ENCODE measurements around the gene CBR3.
"Not testable (repeated sequence)": the region's sequence is repeated elsewhere in the genome, so short reads cannot be mapped to it uniquely, and the experiment has no call there.

Gene CBR3

DNA sequence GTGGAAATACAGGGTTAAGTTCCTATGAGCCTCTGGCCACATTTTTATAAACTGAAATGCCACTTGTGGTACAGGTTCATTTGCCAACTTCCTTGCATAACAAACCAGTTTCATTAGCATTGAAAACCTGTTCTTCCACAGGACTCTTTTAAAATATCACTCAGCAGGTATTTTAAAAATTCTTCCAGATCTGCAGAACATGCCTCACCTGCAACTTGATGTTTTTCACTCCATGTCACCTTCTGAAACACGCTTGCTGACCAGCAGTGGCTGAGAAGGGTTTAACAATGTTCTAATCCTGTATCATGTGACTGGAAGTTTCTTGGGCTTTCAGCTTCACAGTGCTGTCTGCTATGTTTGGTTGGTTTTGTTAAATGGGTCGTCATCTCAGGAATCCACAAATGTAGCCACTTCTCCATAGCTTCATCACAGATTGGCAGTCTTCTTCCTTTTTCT is 17.6 kb upstream of the CBR3 start:
- DNase-seq (ENCODE audit: low read depth in 2 of 2): no peak

GRCh38 chr21:36120304-36120888 is 14.5 kb upstream of the CBR3 start:
- DNase-seq (ENCODE audit: low read depth in 2 of 2): no peak

DNA sequence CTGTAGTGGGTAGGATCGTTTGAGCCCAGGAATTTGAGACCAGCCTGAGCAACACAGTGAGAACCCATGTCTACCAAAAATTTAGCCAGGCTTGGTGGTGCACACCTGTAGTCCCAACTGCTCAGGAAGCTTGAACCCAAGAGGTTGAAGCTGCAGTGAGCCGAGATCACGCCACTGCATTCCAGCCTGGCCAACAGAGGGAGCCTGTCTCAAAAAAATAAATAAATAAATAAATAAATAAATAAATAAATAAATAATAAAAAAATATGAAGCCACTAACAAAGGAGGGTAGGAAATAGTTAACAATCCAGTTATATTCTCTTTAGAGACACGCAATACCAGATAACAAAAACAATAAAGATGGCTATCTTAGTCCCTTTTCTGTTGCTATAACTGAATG is 11.9 kb upstream of the CBR3 start:
- DNase-seq (ENCODE audit: low read depth in 2 of 2): no peak

- DNase-seq (ENCODE audit: low read depth in 2 of 2): no peak
These were observed 10.5 kb upstream of the CBR3 start for GRCh38 chr21:36124395-36124794.

- peak in 1 of 2 donors; percentile 18 for DNase-seq (ENCODE audit: low read depth in 2 of 2)
These were observed 9.2 kb upstream of the CBR3 start for GRCh38 chr21:36125512-36126207.

DNA sequence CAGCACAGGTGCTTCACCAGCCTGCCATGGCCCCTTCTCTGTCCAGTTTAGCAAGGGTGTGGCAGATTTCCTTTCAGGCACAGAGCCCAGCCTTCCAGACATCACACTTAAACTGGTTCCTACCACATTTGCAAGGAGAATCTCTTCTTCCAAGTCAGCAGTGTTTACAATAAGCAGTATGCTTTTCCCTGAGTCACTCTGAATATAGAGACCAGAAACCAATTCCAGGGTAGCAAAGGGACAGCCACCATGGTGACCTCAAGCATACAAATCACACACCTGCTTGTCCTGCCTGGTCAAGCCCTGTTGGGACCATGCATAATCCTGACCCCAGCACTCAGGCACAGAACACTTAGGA is 8.7 kb upstream of the CBR3 start:
- DNase-seq (ENCODE audit: low read depth in 2 of 2): no peak

DNA sequence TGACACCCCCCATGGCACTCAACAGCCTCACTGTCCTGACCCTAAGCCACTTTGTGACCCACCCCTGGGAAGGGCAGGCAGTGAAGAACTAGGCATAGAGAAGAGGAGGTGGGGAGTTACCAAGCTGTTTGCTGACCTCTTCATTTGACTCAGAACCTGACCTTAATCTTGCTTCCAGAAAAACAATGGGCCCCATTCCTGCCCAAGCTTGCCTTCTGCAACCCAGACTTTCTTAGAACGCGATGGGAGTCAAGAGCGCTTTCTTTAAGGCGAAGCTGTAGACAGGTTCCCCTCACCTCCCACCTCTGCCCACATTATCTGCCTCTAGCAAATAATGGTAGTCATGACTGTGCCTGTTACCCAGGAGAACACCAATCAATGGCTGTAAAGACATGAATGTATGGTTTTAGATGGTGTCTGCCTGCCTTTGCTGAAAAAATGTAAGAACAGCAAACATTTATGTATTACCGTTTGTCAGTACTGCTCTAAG is 8.2 kb upstream of the CBR3 start:
- DNase-seq (ENCODE audit: low read depth in 2 of 2): no peak

GRCh38 chr21:36127250-36127904 is 7.5 kb upstream of the CBR3 start:
- no peak for DNase-seq (ENCODE audit: low read depth in 2 of 2)

DNA sequence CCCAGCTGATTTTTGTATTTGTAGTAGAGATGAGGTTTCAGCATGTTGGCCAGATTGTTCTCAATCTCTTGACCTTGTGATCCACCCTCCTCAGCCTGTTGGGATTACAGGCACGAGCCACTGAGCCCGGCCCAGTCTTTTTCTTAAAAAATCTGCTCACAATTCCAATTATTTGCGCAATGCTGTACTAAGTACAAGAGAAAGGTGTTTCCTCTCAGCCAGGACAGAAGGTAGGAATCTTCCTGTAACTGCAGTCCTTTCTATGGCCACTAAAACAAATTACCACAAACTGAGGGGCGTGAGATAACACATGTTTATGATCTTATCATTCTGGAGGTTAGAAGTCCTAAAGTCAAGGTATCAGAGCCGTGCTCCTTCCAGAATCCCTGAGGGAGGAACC is 6.9 kb upstream of the CBR3 start:
- no peak for DNase-seq (ENCODE audit: low read depth in 2 of 2)

GRCh38 chr21:36129219-36129618 is 5.7 kb upstream of the CBR3 start:
- DNase-seq (ENCODE audit: low read depth in 2 of 2): no peak

- DNase-seq (ENCODE audit: low read depth in 2 of 2): not testable (repeated sequence)
These were observed 4.5 kb upstream of the CBR3 start for GRCh38 chr21:36130414-36130762.

GRCh38 chr21:36130839-36131238 is 4.0 kb upstream of the CBR3 start:
- not testable (repeated sequence) for DNase-seq (ENCODE audit: low read depth in 2 of 2)

DNA sequence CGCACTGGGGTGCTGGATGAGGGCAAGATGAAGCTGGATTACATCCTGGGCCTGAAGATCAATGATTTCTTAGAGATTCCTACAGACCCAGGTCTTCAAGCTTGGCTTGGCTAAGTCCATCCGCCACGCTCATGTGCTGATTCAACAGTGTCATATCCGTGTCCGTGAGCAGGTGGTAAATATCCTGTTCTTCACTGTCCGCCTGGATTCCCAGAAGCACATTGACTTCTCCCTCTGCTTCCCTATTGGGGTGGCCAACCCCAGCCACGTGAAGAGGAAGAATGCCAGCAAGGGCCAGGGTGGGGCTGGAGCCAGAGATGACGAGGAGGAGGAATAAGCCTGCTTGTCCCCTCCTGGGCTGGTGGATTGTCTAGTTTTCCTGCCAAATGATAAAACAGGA is 2.2 kb upstream of the CBR3 start:
- DNase-seq (ENCODE audit: low read depth in 2 of 2): no peak

DNA sequence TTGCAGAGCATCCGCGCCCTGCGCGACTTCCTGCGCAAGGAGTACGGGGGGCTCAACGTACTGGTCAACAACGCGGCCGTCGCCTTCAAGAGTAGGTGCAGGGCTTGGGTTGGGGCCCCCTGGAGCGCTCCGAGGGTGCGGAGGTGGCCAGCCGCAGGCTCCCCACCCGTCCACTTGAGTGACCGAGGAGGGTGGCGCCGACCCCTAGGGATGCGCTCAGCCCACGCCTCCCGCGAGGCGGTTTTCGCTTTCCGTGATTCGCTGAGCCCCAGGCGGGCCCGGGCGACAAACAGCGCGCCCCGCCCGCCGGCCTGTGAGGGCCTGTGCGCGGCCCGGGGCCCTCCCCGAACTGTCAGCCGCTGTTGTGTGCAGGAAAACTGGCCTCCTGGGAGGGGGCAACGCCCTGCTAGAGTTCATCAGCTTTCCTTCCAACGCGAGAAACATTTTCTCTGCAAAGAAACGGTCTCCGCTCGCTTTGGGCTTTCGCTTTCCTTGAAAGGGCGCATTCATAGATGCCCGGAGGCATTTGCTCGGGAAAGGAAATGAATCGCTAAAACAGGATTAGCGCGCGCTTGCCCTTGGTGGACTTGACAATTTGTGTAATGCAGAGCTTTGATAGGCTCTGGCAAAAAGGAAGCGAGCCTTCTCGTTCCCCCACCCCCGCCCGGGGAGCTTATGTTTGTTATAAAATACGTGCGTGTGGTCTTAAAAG is 668 bp downstream of the CBR3 start:
- no peak for DNase-seq (ENCODE audit: low read depth in 2 of 2)

DNA sequence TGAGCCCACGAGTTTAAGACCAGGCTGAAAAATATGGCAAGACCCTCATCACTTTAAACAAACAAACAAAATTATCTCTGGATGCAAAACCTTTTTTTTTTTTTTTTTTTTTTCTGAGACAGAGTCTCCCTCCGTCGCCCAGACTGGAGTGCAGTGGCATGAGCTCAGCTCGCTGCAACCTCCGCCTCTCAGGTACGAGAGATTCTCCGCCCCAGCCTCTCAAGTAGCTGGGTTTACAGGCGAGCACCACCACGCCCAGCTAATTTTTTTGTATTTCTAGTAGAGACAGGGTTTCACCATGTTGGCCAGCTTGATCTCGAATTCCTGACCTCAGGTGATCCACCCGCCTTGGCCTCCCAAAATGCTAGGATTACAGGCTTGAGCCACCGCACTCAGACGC is 4.9 kb downstream of the CBR3 start:
- not testable (repeated sequence) for DNase-seq (ENCODE audit: low read depth in 2 of 2)

GRCh38 chr21:36141513-36141925 is 6.6 kb downstream of the CBR3 start:
- peak; percentile 54 to 71 for DNase-seq (ENCODE audit: low read depth in 2 of 2)

DNA sequence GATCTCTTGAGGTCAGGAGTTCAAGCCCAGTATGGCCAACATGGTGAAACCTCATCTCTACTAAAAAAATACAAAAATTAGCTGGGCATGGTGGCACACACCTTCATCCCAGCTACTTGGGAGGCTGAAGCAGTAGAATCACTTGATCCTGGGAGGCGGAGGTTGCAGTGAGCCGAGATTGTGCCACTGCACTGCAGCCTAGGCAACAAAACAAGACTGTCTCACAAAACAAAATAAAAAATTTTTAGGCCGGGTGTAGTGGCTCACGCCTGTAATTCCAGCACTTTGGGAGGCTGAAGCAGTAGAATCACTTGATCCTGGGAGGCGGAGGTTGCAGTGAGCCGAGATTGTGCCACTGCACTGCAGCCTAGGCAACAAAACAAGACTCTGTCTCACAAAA is 9.4 kb downstream of the CBR3 start:
- not testable (repeated sequence) for DNase-seq (ENCODE audit: low read depth in 2 of 2)

GRCh38 chr21:36145259-36145658 is 10.4 kb downstream of the CBR3 start:
- DNase-seq (ENCODE audit: low read depth in 2 of 2): no peak

DNA sequence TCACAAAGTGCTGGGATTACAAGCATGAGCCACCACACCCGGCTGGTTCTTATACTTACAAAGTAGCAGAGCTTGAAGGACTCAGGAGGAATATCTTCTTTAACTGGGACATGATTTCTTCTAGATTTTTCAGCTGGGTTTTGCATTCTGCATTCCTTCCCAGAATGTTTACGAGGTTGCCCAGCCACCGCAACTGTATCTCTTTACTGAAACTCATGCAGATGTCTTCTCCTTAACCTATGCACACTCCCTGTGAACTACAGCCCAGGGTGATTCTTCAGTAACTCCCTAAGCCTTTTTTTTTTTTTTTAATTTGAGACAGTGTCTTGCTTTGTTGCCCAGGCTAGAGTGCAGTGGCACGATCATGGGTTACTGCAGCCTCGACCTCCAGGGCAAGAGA is 13.0 kb downstream of the CBR3 start:
- DNase-seq (ENCODE audit: low read depth in 2 of 2): no peak

GRCh38 chr21:36148886-36149285 is 14.0 kb downstream of the CBR3 start:
- no peak for DNase-seq (ENCODE audit: low read depth in 2 of 2)

GRCh38 chr21:36149788-36150711 is 15.2 kb downstream of the CBR3 start:
- DNase-seq (ENCODE audit: low read depth in 2 of 2): no peak

Measured in stimulated activated CD8-positive, alpha-beta memory T cell treated with anti-CD3 and anti-CD28 coated beads, Interleukin-7, amount 100 ng/mL, for 1 hour (primary cell).